Kidney capillary endothelial cell (primary cell): ENCODE results near the gene NALF2.

Experiments
- DNase-seq: peaks from one replicate; pipeline ENCODE4 v3.0.0-alpha.2; 2018; ENCODE audit warnings: low spot score

NALF2 gene

GRCh38 chrX:69530306-69530705, 26.2 kb downstream of the NALF2 start:
- no peak for DNase-seq

GRCh38 chrX:69531031-69531755, 27.1 kb downstream of the NALF2 start:
- DNase-seq, result no peak

- DNase-seq, result no peak
These were observed 31.5 kb downstream of the NALF2 start for GRCh38 chrX:69535661-69536060.

- DNase-seq, result peak; percentile 11
These were observed 34.3 kb downstream of the NALF2 start for GRCh38 chrX:69538321-69538876.

- DNase-seq, result no peak
These were observed 35.3 kb downstream of the NALF2 start for GRCh38 chrX:69539437-69539836.

- no peak for DNase-seq
These were observed 37.8 kb downstream of the NALF2 start for GRCh38 chrX:69541956-69542355.

- no peak for DNase-seq
These were observed 39.4 kb downstream of the NALF2 start for GRCh38 chrX:69543572-69543971.

GRCh38 chrX:69546417-69546816, 42.3 kb downstream of the NALF2 start:
- DNase-seq, result no peak

GRCh38 chrX:69546978-69547377, 42.9 kb downstream of the NALF2 start:
- DNase-seq, result no peak

- DNase-seq, result no peak
These were observed 47.4 kb downstream of the NALF2 start for GRCh38 chrX:69551421-69552009.

GRCh38 chrX:69552512-69552911, 48.4 kb downstream of the NALF2 start:
- DNase-seq, result no peak
